GM21360 (cell line): ENCODE data around the gene ILKAP.

Experiments used
- ATAC-seq: cut with Tn5 transposase; IDR thresholded peaks from one replicate; pipeline ENCODE4 v1.9.1; 2021; ENCODE audit warnings: mild to moderate bottlenecking, moderate library complexity; ENCODE audit not compliant: unreplicated experiment

Gene ILKAP

GRCh38 chr2:238126338-238126737, 77.2 kb downstream of the ILKAP start:
- no peak for ATAC-seq

GRCh38 chr2:238125127-238125885, 78.2 kb downstream of the ILKAP start:
- no peak for ATAC-seq

- ATAC-seq, result no peak
Observed at GRCh38 chr2:238124488-238125126, 78.9 kb downstream of the ILKAP start.

GRCh38 chr2:238123991-238124470, 79.5 kb downstream of the ILKAP start:
- ATAC-seq, result no peak

- ATAC-seq, result no peak
Observed at GRCh38 chr2:238123218-238123971, 80.1 kb downstream of the ILKAP start.

- no peak for ATAC-seq
Observed at GRCh38 chr2:238122287-238123217, 80.9 kb downstream of the ILKAP start.

- ATAC-seq, result no peak
Observed at GRCh38 chr2:238121511-238122286, 81.8 kb downstream of the ILKAP start.

- ATAC-seq, result no peak
Observed at GRCh38 chr2:238120463-238121298, 82.8 kb downstream of the ILKAP start.
